Measurements from ENCODE around the gene MEIOSIN.

MEIOSIN gene

DNA sequence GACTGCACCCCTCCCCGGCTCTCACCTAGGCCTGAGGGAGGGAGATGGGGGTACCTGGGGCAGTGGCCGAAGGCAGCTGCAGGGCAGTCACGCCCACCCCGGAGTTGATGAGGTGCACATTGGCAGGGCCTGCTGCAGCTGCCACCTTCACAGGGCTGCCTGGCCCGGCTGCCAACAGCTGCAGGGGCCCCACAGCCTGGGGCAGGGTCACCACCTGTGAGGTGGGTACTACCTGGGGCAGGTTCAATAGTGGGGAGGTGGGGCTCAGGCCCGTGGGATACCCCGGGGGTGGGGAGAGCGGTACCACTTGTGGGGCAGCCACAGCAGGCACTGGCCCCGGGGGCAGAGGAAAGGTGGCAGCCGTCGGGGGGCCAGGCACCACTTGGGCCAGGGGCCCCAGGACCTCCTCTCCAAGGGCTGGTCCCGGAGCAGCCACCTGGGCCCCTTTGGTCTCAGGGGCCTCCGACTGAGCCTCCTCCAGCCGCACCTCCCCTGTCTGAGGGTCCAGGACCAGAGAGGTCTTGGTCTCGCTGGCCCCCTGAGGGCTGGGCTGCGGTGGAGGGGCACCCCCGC lies 33.1 kb downstream of the MEIOSIN start:
- DNase-seq = no peak

DNA sequence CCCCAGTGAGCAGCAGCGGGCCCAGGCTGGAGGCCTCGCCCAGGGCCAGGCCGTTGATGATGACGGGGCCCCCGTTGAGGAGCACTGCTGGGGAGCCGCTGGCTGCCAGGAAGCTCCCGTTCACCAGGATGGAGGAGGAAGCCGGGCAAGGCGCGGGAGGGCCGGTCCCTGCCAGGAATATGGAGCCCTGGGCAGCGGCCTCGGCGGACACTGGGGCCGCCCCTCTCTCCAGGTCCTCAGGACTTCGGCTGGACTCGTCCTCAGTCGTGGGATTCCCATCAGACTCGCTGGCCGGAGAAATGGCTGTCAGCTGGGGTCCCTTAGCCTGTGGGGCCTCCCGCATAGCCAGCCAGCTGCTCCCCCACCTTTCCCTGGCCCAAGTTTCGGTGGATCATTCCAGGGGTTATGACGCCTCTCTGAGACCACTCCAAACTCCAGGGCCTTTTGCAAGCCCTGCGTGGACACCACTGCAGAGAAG lies 33.7 kb downstream of the MEIOSIN start:
- DNase-seq = no peak

DNA sequence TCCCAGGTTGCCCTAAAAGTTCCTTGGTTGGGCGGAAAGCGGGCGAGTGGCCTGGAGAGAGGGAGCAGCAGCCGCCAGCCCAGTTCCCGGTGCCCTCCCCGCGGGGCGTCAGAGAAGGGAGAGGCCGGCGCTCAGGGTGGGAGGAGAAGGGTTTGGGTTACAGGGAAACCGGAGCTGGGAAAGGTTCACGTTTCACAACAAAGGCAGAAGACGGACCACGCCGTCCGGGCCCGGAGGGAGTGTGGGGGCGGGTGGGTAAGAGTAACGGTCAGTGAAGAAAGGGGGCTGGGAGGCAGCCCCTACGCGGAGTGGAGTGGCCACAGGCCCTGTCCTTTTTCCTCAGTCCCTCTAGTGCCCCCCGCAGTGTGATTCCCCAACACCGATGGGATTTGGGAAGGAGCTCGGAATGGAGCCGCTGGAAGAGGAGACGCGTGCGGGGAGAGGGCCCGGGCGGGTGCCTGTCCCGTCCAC lies 34.2 kb downstream of the MEIOSIN start:
- DNase-seq = no peak

DNA sequence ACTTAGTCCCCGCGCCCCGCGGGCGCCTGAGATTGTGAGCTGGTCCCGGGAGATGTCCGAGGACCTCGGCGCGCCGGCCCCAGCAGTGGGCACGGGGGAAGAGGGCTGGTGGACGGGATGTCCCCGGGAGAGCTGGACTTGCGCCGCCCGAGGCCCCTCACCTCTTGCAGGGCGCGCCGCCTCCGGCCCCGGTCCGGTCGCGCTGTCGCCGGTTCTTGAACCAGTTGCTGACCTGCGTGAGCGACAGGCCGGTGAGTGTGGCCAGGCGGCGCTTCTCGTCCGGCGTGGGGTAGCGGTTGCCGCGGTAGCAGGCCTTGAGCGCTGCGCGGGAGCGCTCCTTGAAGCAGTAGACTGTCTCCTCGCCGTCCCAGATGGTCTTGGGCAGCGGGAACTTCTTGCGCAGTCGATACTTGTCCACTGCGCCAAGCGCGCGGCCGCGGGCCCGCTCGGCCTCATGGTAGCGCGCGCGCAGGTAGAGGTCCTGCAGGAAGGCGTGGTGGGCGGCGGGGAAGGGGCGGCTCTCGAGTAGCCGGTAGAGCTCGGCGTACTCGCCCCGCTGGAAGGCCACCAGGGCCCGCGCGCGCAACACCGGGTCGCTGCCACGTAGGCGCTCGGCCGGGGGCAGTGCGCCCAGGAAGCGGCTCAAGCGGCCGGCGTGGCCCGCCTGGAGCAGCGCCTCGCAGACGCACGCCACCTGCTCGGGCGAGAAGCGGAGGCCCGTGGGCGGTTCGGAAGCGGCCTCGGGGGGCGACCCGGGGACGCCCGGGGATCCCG lies 34.8 kb downstream of the MEIOSIN start:
- no peak for DNase-seq

DNA sequence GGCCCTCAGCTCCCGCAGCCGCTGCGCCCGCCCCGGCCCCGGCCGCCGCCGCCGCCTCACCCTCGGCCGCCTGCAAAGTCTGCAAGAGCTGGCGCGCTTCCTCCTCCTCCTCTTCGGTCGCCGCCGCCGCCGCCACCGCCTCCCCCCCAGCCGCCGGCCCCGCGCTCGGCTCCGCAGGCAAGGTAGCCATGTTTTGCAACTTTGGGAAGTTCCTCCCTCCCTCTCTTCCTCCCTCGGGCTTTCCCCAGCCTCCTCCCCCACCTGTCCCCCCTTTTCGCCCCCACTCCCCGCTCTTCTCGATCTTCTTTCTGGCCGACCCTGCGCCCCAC lies 35.4 kb downstream of the MEIOSIN start:
- no peak for DNase-seq

DNA sequence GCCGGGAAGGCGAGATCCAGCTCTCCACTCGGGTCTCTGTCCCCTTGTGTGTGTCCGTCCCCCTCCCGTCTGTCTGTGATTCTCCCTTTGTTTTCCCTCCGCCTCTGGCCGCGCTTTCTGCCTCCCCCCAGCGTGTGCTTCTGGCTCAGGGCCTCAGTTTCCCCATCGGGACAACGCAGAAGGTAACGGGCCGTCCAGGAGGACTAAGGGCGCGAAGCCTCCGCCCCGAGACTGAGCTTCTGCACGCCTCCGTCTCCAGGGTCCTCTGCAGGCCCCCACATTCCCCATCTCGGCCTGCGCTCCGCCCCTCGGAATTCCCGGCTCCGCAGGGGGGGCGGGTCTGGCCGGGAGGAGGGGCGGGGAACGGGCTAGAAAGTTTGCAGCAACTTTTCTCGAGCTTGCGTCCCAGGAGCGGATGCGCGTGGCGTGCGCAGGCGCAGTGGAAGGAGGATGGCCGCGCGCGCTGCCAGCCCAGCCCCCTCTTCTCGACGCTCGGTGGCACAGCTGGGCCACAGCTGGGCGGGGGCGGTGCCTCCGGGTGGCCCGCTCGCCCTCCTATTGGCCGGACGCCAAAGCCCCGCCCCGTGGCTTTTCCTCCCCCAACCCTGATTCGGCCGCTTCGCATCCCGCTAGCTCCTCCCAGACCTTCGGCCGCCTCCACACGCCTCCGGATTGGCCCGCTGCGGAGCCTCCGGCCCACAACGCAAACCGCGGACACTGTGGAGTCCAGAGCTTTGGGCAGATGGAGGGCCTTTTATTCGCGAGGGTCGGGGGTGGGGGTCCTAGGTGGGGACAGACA lies 35.9 kb downstream of the MEIOSIN start, which contains the start of gene SIX5:
Gene SIX5, minus strand, starts transcription at position 269 of the 799 bp plus-strand sequence. CDS start 408 bp downstream, outside the sequence.
- DNase-seq = no peak

DNA sequence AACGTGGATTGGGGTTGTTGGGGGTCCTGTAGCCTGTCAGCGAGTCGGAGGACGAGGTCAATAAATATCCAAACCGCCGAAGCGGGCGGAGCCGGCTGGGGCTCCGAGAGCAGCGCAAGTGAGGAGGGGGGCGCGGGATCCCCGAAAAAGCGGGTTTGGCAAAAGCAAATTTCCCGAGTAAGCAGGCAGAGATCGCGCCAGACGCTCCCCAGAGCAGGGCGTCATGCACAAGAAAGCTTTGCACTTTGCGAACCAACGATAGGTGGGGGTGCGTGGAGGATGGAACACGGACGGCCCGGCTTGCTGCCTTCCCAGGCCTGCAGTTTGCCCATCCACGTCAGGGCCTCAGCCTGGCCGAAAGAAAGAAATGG lies 36.6 kb downstream of the MEIOSIN start:
- DNase-seq = no peak

DNA sequence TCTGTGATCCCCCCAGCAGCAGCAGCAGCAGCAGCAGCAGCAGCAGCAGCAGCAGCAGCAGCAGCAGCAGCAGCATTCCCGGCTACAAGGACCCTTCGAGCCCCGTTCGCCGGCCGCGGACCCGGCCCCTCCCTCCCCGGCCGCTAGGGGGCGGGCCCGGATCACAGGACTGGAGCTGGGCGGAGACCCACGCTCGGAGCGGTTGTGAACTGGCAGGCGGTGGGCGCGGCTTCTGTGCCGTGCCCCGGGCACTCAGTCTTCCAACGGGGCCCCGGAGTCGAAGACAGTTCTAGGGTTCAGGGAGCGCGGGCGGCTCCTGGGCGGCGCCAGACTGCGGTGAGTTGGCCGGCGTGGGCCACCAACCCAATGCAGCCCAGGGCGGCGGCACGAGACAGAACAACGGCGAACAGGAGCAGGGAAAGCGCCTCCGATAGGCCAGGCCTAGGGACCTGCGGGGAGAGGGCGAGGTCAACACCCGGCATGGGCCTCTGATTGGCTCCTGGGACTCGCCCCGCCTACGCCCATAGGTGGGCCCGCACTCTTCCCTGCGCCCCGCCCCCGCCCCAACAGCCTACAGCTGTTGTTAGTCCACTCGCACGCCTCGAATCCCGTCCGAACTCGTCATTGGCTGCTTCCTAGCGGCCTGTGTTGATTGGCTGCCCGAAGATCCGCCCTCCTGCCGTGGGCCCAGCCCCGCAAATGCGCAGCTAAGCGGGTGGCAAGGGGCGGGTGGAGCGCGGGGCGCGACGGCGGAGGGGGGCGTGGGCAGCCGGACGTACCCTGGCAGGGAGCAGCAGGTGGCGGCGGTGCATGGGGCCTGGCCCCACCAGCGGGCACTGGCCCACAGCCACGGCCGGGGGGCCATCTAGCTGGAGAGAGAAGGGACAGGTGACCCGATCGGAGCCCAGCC lies 37.2 kb downstream of the MEIOSIN start:
- peak; percentile 88 for DNase-seq

DNA sequence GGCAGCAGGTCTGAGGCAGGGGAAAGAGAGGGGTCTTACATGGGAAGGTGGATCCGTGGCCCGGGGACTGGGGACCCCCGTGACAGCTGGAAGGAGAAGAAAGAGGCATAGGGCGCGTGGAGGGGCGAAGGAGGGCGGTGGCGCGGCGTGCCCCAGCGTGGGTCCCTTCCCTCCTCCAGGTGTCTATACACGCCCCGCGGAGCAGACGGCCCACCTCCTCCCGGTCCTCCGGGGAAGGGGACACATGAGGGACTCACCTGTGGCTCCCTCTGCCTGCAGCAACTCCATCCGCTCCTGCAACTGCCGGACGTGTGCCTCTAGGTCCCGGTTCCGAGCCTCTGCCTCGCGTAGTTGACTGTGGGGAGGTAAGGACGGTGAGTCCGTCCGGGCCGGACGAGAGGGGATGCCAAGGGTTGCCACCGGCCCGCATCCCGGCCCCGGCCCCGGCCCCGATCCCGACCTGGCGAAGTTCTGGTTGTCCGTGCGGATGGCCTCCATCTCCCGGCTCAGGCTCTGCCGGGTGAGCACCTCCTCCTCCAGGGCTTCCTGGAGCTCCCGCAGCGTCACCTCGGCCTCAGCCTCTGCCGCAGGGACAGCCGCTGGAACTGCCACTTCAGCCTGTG lies 38.2 kb downstream of the MEIOSIN start:
- DNase-seq = no peak

DNA sequence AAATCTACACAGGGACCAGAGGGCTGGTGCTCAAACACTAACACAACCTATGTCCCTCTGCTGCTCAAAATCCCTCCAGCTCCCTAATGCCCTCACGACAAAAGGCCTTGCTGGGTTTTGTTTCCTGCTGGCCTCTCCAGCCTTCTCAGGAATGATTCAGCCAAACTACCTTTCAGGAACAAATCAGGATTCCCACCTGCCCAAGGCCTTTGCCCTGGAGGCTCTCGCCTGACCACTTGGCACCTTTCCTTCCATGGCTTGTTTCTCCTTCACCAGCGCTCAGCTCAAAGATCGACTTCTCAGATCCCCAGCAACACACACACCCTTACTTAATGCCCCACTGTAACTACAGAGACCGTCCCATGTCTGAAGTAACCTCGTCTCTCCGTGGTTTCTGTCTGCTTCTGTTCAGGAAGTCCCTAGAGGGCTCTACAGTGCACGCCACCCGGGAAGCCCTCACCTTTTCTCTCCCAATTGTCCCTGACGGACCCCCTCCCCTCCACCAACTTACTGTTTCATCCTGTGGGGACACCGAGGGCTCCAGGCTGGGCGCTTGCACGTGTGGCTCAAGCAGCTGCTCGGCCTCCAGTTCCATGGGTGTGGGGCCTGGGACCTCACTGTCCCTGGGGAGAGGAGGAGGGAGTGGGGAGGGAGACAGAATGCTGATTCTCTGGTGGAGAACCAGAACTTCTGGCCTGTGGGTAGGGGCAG lies 39.0 kb downstream of the MEIOSIN start:
- DNase-seq = no peak

DNA sequence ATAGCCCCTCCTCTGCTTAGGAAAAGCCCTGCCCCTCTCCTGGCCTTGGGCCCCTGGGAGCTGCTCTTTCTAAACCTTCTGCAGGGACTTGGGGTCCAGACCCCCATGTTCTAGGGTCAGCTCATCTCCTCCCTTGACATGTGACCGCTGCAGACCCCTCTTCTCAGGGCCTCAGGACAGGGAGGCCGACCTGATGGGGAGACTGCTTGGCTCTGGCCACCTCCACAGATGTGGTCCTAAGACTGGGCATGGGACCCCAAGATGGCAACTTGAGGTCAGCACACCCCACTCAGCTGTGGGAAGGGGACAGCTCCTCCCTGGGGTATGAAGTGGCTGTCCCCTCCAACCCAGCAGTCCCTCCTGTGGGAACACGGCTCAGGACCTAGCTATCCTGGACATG lies 39.7 kb downstream of the MEIOSIN start:
- DNase-seq = no peak

DNA sequence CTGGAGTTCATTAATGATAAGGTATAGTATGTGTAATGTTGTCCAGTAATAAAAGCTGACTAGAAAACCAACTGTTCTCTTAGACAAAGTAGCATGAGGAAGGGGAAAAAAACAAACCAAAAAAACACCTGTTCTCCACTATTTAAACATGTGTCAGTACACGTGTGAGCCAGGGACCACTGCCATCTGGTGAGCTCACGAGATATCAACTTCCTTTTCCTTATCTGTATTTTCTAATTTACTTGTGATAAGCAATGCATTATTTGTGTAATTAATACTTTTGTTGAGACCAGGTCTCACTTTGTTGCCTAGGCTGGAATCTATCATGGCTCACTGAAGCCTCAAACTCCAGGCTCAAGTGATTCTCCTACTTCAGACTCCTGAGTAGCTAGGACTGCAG lies 40.1 kb downstream of the MEIOSIN start:
- no peak for DNase-seq

DNA sequence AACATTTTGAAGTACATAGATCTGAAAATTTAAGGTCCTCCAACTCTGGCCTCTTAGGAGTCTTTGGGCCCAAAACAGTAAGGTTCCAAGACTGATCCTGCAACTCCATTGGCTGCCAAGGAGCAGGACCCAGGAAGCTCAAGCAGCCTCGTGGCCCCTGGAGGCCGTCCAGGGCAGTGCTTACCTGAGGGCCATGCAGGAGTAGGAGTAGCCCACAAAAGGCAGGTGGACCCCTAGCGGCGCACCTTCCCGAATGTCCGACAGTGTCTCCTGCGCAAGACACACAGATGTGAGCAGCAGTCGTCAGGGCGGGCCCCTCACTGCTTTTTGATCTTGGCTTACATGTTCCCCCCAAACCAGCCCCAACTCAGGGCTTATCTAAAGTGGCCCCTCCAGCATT lies 41.5 kb downstream of the MEIOSIN start:
- no peak for DNase-seq

DNA sequence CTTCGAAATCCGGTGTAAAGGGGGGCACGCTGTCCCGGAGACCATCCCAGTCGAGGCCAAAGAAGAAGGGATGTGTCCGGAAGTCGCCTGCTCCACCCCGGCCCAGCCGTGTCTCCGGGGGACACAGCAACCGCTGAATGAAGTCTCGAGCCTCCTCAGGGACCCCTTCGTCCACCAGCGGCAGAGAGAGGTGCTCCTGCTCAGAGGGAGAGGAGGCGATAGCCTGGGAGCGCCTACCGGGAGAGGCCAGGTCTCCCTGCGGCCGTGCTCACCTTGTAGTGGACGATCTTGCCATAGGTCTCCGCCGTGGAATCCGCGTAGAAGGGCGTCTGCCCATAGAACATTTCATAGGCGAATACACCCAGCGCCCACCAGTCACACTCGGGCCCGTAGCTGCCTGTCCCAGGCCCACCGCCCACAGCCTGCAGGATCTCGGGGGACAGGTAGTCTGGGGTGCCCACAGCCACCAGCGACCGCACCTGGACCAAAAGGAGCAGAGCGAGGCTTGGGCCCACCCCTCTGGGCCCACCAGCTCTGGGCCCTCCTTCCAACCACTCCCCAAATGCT lies 44.2 kb downstream of the MEIOSIN start:
- DNase-seq = no peak

DNA sequence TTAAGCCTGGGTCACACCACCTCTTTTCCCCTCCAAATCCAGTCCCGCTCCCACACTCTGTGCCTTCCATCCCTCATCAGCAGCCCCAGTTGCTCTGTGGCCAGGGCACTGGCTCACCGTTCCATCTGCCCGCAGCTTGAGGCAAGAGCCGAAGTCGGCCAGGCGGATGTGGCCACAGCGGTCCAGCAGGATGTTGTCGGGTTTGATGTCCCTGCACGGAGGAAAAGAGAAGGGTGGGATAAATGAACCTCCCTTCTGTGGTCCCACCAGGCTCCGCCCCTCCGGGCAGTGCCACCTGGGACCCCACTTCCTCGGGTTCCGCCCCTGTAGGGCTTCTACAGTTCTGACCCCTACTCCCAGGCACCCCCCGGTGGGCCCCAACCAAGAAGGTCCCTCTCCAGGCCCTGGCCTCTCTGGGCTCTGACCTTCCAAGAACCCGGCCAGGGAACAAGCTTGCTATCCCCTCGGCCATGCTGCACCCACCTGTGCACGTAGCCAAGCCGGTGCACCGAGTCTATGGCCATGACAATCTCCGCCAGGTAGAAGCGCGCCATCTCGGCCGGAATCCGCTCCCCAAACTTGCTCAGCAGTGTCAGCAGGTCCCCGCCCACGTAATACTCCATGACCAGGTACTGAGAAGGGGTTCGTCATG lies 44.9 kb downstream of the MEIOSIN start:
- DNase-seq = no peak

DNA sequence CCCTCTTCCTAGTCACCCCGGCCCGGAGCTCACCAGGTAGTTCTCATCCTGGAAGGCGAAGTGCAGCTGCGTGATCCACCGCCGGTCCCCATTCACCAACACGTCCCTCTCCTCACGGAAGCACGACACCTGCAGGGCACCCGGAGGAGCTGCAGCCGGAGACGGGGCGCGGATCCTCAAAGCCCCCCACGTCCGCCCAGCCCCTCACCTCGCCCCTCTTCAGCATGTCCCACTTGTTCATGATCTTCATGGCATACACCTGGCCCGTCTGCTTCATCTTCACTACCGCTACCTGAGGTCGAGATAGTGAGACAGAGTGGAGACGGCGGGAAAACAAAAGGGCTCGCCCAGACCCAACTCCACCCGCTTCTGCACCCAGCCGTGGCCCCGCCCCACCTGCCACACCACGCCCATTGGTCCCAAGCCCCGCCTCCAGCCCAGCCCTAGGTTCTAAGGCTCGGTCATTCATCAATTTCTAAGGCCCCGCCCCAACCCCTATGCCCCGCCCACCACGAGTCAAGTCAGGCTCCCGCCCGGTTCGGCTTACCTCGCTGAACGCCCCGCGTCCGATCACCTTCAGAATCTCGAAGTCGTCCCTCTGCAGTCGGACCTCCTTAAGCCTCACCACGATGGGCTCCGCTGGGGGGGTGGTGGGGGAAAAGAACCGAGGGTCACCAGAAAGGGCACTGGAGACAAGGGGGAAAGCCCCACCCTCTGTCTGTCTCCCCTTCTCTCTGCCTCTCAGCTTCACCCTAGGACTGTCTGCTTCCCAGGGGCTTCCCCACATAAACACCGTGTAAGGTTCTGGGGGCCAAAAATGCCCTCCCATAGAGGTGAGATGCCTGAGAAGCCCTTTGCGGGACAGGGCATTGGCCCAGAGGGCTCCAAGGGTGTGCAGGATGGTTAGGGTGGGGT lies 46.2 kb downstream of the MEIOSIN start:
- no peak for DNase-seq

DNA sequence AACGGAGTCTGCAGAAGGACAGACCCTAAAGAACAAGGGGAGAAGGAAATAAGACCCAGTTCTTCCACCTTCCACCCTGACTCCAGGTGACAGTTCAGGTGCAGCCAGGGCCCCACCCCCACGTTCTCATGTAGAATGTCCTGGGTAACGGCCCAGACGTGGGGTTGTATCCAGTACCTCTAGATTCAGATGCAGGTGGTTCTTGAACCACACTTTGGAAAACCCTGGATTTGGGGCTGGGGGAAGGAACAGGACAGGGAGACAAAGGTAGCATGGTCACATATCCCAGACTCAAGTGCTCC lies 46.9 kb downstream of the MEIOSIN start:
- no peak for DNase-seq

DNA sequence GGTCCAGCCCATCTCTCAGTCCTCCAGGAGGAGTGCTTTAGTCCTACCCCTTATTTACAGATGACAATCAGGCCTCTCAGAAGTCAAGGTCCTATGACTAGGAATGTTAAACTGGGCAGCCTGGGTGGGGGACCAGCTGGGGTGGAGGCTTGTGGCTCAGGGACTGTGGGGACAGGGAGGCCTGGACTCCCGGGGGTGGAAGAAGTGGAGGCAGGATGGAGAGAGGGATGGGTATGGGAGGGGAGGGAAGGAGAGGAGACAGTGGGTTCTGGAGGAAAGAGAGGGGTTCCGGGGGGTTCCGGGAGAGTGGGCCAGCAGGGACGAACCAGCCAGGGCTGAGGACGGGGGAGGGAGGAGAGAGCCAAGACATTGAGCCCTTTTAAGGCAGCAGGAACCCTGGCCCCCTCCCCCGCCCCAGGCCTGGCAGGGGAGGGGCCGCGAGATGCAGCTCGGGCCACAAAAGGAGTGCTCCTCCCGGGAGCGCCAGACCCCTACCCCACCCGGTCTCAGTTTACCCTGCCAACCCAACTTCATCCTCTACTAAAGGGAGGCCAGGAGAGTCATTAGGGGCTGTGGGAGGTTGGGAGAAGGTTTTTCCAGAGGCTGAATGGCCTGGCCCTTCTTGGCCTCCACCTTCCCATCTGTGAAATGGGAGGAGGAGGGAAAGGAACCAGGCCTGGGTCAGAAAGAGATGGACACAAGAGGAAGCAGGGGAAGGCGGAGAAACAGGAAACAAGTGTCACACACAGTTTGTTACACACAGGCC lies 47.4 kb downstream of the MEIOSIN start:
- no peak for DNase-seq

Measured in NCI-H524 treated with DMSO at 0.1 percent for 48 hours (cell line).